Tibial nerve (tissue), 3 donors: Measurements from ENCODE around the gene LAMB1.

Source experiments
- CTCF ChIP-seq, 5 experiments: fragments of 200-600 bp in 3 of 5; fragments of 450-650 bp in 2 of 5; sonication (generic) in 3 of 5; IDR thresholded peaks; one replicate each; pipeline ENCODE4 v1.5.1; 2016 to 2019; ENCODE audit warnings: antibody characterized with exemption in 5 of 5, mild to moderate bottlenecking in 3 of 5, moderate library complexity in 2 of 5
- POLR2A ChIP-seq, 2 donors: fragments of 450-650 bp; IDR thresholded peaks; one replicate each; pipeline ENCODE4 v1.6.1; 2017; ENCODE audit warnings: antibody characterized with exemption in 2 of 2, mild to moderate bottlenecking in 2 of 2, moderate library complexity in 2 of 2

- TF ChIP-seq CTCF (IDR thresholded peaks at IDR 0.05) (no peak), POLR2A (IDR thresholded peaks at IDR 0.05) (no peak)
Measured at GRCh38 chr7:107938456-107939250, 64.3 kb downstream of the LAMB1 start.
